MG63 (cell line): ENCODE measurements around the gene POU2F1. TPM values are rescaled to one million over a fixed set of nuclear protein-coding genes. Genes with fewer than 3 reads are reported as not detected.

ENCODE experiments used
- DNase-seq: peaks from one replicate; pipeline ENCODE4 v3.0.0-alpha.2; 2020
- H3K27me3 ChIP-seq: fragments of 250-450 bp; sonication (Bioruptor Pico); 2 replicates; pipeline ENCODE4 v1.5.1; 2020; ENCODE audit warnings: mild to moderate bottlenecking, moderate library complexity
- H3K36me3 ChIP-seq: fragments of 250-450 bp; sonication (Bioruptor Pico); 2 replicates; pipeline ENCODE4 v1.5.1; 2020; ENCODE audit warnings: mild to moderate bottlenecking, moderate library complexity
- H3K4me3 ChIP-seq: fragments of 250-450 bp; sonication (Bioruptor Pico); 2 replicates; pipeline ENCODE4 v1.5.1; 2020; ENCODE audit warnings: mild to moderate bottlenecking, moderate library complexity
- H3K9me3 ChIP-seq: fragments of 250-450 bp; sonication (Bioruptor Pico); 2 replicates; pipeline ENCODE4 v1.5.1; 2020; ENCODE audit warnings: mild to moderate bottlenecking, moderate library complexity
- total RNA-seq: library from RNA; depleted of rRNA; stranded (reverse); fragments of >200 nt; shearing (Covaris generic); gene quantifications from 2 replicates; pipeline ENCODE4 v1.2.3, GENCODE V29; 2014; ENCODE audit warnings: low replicate concordance

POU2F1 gene
- total RNA-seq, 1 experiment from 2014 or later, result 3.9 TPM

- no peak overlapping the region for H3K4me3 ChIP-seq
- no peaks in the 10 kb centered on the region for H3K9me3 ChIP-seq
- H3K27me3 ChIP-seq, result no peaks in the 10 kb centered on the region
- DNase-seq, result no peak
- no peaks in the 10 kb centered on the region for H3K36me3 ChIP-seq
Measured at GRCh38 chr1:167274061-167274460, 53.4 kb downstream of the POU2F1 start.

DNA sequence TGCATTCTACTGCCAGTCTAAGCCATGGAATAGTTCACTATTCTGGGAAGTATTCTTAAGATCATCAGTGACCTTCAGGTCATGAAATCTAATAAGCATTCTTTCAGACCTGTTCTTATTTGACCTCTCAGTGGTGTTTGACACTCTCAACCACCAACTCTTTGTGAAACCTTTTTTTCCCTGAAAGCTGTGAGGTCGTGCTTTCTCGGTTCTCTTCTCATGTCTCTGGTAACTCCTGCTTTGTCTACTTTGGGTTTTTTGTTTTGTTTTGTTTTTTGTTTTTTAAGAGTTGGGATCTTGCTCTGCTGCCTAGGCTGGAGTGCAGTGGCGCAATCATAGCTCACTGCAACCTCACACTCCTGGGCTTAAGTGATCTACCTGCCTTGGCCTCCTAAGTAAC is 56.3 kb downstream of the POU2F1 start:
- H3K27me3 ChIP-seq, result no peaks in the 10 kb centered on the region
- H3K4me3 ChIP-seq, result no peak overlapping the region
- H3K36me3 ChIP-seq, result no peaks in the 10 kb centered on the region
- no peaks in the 10 kb centered on the region for H3K9me3 ChIP-seq
- DNase-seq, result no peak

- no peaks in the 10 kb centered on the region for H3K36me3 ChIP-seq
- H3K4me3 ChIP-seq, result no peak overlapping the region
- H3K9me3 ChIP-seq, result no peaks in the 10 kb centered on the region
- DNase-seq, result no peak
- no peaks in the 10 kb centered on the region for H3K27me3 ChIP-seq
Measured at GRCh38 chr1:167278497-167278896, 57.8 kb downstream of the POU2F1 start.

GRCh38 chr1:167280912-167281311 is 60.2 kb downstream of the POU2F1 start:
- DNase-seq, result no peak
- Histone ChIP-seq H3K4me3 (no peak overlapping the region), H3K27me3 (no peaks in the 10 kb centered on the region), H3K9me3 (no peaks in the 10 kb centered on the region), H3K36me3 (no peaks in the 10 kb centered on the region)

GRCh38 chr1:167288390-167289074 is 67.8 kb downstream of the POU2F1 start:
- no peak for DNase-seq
- Histone ChIP-seq H3K9me3 (no peaks in the 10 kb centered on the region), H3K27me3 (no peaks in the 10 kb centered on the region), H3K4me3 (no peak overlapping the region), H3K36me3 (no peaks in the 10 kb centered on the region)

- Histone ChIP-seq H3K27me3 (no peaks in the 10 kb centered on the region), H3K9me3 (no peaks in the 10 kb centered on the region), H3K36me3 (no peaks in the 10 kb centered on the region), H3K4me3 (no peak overlapping the region)
- no peak for DNase-seq
Measured at GRCh38 chr1:167289075-167289442, 68.4 kb downstream of the POU2F1 start.

DNA sequence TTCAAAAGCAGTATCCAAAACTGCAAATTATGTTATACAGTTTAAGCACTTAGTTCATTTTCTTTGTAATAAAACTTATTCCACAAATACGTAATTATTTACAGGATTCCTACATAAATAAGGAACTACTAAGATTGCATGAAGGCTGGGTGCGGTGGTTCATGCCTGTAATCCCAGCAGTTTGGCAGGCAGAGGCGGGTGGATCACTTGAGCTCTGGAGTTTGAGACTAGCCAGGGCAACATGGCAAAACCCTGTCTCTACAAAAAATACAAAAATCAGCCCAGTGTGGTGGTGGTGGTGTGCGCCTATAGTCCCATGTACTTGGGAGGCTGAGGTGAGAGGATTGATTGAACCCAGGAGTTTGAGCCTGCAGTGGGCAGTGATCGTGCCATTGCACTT is 69.3 kb downstream of the POU2F1 start:
- Histone ChIP-seq H3K4me3 (no peak overlapping the region), H3K36me3 (no peaks in the 10 kb centered on the region), H3K27me3 (no peaks in the 10 kb centered on the region), H3K9me3 (no peaks in the 10 kb centered on the region)
- no peak for DNase-seq

DNA sequence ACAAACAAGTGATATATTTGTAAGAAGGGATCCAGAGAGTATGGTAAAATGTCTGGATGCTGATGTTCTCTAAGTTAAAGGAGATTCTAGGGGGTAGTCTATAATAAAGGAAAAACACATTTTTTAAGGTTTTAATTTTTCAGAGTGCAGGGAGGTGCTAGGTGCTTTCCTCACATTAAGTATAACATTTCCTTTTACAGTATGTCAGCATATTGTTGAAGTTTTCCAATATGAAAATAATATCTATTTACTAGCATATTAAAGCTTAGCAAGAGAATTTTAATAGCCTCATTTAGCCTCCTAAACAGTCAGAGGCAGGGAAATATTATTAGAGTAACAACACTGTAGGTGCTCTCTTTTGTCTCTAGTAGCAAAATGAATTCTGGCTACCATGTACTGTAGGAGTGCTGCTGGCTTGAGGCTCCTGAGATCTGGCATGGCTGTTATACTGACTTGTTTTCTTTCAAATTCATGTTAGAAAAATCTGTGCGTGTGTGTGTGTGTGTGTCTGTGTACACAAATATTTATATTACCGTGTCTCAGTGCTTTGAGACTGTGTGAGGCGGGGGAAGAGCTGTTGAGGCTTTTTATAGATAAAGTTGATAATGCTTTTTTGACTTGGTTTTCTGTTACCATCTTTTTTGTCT is 71.0 kb downstream of the POU2F1 start:
- DNase-seq, result no peak
- Histone ChIP-seq H3K9me3 (no peaks in the 10 kb centered on the region), H3K27me3 (no peaks in the 10 kb centered on the region), H3K36me3 (no peaks in the 10 kb centered on the region), H3K4me3 (no peak overlapping the region)

GRCh38 chr1:167292216-167292615 is 71.5 kb downstream of the POU2F1 start:
- H3K4me3 ChIP-seq, result no peak overlapping the region
- DNase-seq, result no peak
- H3K27me3 ChIP-seq, result no peaks in the 10 kb centered on the region
- no peaks in the 10 kb centered on the region for H3K36me3 ChIP-seq
- H3K9me3 ChIP-seq, result no peaks in the 10 kb centered on the region

DNA sequence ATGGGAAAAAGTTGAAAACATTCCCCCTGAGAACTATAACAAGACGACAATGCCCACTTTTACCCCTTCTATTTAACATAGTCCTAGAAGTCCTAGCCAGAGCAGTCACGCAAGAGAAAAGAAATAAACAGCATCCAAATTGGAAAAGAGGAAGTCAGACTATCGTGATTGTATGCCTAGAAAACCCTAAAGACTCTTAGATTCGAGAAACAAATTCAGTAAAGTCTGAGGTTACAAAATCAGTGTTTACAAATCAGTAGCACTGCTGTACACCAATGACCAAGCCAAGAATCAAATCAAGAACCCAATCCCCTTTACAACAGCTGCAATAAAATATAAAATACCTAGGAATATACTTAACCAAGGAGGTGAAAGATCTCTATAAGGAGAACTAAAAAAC is 72.4 kb downstream of the POU2F1 start:
- DNase-seq, result no peak
- Histone ChIP-seq H3K9me3 (no peaks in the 10 kb centered on the region), H3K4me3 (no peak overlapping the region), H3K27me3 (no peaks in the 10 kb centered on the region), H3K36me3 (no peaks in the 10 kb centered on the region)

DNA sequence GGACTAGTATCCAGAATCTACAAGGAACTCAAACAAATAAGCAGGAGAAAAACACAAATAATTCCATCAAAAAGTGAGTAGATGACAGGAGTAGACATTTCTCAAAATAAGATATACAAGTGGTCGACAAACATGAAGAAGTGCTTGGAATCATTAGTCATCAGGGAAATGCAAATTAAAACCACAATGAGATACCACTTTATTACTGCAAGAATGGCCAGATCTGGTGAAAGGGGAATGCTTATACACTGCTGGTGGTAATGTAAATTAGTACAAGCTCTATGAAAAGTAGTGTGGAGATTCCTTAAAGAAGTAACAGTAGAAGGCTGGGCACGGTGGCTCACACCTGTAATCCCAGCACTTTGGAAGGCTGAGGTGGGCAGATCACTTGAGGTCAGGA is 73.8 kb downstream of the POU2F1 start:
- Histone ChIP-seq H3K36me3 (no peaks in the 10 kb centered on the region), H3K4me3 (no peak overlapping the region), H3K27me3 (no peaks in the 10 kb centered on the region), H3K9me3 (no peaks in the 10 kb centered on the region)
- no peak for DNase-seq

DNA sequence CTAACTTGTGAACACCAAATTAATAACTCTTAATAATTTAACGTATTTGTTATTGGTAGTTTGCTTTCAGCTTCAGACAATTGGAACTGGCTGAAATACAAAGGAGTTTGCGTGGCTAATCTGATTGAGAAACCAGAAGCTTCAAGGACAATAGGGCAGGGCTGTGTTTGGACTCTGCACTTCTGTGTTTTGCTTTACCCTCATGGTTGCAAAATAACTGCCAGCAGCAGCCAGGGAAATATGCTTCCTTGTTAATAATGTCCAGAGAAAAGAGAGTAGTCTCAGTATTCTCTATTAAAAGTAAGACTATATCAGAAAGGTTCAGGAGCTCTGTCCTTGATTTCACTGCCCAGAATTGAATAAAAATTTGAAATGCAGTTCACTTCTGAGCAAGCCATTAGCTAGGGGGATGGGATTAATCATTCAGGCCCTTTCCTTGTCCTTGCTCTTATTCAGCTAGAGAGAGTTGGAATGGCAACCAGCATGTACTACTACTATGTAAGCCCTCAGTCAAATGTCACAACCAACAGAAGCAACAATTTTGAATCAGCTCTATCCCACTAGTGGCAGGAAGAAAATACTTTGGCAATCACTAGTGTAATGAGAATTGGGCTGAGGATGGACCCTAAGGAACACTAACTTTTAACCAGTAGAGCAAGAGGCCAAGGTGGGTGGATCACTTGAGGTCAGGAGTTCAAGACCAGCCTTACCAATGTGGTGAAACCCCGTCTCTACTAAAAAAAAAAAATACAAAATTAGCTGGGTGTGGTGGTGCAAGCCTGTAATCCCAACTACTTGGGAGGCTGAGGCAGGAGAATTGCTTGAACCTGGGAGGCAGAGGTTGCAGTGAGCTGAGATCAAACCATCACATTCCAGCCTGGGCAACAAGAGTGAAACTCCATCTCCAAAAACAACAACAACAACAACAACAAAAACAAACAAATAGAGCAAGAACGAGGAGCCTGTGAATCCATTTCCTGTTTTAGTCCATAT is 76.8 kb downstream of the POU2F1 start:
- Histone ChIP-seq H3K9me3 (no peaks in the 10 kb centered on the region), H3K27me3 (no peaks in the 10 kb centered on the region), H3K4me3 (no peak overlapping the region), H3K36me3 (no peaks in the 10 kb centered on the region)
- no peak for DNase-seq

DNA sequence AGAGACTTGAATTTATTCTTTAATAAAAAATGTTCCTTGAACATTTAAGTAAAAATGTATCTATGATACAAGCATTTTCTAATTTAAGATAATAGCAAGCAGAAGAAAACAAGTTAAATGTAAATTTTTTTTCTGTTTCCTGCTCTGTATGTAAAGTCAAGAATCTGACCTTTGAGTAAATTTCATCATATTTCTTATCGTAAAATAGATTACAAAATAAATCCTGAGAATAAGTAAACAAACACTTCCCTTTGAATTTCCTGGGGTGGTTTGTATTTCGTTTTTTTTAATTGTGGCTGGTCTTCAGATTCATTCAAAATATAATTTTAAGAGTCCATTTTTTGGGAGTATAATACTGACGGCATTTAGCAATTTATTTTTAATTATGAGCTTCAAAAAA is 77.6 kb downstream of the POU2F1 start:
- Histone ChIP-seq H3K36me3 (no peaks in the 10 kb centered on the region), H3K9me3 (no peaks in the 10 kb centered on the region), H3K27me3 (no peaks in the 10 kb centered on the region), H3K4me3 (no peak overlapping the region)
- DNase-seq, result no peak

- H3K9me3 ChIP-seq, result no peaks in the 10 kb centered on the region
- no peak for DNase-seq
Measured at GRCh38 chr1:167301355-167301754, 80.7 kb downstream of the POU2F1 start.

DNA sequence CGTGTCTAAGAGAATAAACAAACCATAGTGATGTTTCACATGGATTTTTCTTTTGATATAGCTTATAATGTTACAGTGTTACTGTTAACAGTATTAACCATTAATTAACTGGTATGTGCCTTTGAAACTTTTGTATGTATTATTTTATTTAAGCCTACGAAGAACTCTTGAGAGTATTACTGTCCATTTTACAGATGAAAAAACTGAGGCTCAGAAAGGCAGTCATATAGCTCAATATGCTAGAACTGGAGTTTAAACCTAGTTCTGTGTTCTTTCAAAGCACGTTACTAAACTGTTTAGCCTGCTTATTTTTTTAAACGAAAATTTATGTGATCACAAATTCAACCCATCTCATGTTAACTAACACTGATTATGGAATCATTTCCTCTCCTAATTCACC is 83.5 kb downstream of the POU2F1 start:
- DNase-seq, result no peak
- no peaks in the 10 kb centered on the region for H3K36me3 ChIP-seq
- H3K4me3 ChIP-seq, result no peak overlapping the region
- no peaks in the 10 kb centered on the region for H3K27me3 ChIP-seq
- no peaks in the 10 kb centered on the region for H3K9me3 ChIP-seq

More at GRCh38 chr1:167301355-167301754, 80.7 kb downstream of the POU2F1 start:
- no peak overlapping the region for H3K4me3 ChIP-seq
- no peaks in the 10 kb centered on the region for H3K36me3 ChIP-seq
- H3K27me3 ChIP-seq, result no peaks in the 10 kb centered on the region

GRCh38 chr1:167305059-167305705 is 84.5 kb downstream of the POU2F1 start:
- Histone ChIP-seq H3K4me3 (no peak overlapping the region), H3K36me3 (no peaks in the 10 kb centered on the region), H3K9me3 (no peaks in the 10 kb centered on the region), H3K27me3 (no peaks in the 10 kb centered on the region)
- no peak for DNase-seq

DNA sequence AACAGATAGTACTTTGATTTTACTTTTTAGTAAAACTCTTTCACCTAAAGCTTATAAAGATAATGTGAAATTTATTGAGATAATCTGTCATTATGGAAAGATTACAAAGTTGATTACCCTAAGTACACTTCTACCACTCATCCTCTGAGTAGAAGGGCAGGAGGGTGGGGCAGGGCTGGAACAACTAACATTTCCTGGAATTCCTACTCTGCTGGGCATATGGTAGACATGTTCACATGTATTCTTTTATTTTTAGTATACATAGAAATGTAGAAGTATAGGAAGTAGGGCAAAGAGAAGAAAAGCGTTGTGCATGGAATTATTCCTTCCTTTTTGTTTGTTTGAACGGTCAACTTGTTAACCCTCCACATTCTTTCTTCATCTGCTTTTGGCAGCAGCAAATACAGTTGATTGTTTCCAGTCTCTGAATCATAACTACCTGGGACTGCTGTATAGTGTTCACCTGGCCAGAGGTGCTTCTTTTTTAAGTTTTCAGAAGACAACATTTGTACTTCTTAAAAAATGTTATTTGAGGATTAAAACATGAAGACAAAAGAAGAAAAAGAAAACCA is 85.1 kb downstream of the POU2F1 start:
- no peaks in the 10 kb centered on the region for H3K27me3 ChIP-seq
- no peak overlapping the region for H3K4me3 ChIP-seq
- DNase-seq, result no peak
- H3K36me3 ChIP-seq, result no peaks in the 10 kb centered on the region
- no peaks in the 10 kb centered on the region for H3K9me3 ChIP-seq
